ENCODE measurements around the gene SGCD.

Gene SGCD

DNA sequence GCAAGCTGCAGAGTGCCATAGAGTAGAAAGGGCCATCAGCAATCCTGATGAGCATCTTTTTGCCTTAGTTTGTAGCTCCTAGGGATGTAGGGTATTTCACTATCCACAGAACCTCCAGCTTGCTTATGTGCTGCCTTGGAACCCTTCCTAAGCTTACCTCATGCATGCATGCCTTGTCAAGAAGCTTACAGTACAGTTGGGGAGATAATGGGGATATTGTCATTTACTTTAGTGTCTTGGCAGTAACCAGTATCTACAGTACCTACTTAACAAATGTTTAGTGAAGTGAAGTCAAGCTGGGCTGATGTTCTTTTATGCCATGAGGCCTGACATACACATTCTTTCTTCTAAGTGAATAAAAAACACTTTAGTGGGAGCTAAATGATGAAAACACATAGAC, 358.5 kb downstream of the SGCD start:
- Histone ChIP-seq H2BK120ac (ENCODE audit: low read depth, low read length) (no peak overlapping the region), H3K23ac (ENCODE audit: low read depth, low read length, poor library complexity) (no peak overlapping the region), H3K27me3 (ENCODE audit: control insufficient read depth in 3 of 3, insufficient read depth in 3 of 3, low read depth in 1 of 3, low read length in 3 of 3) (peaks cover 0 to 8% (median 0%) of the 10 kb centered on the region in 3 experiments), H3K4ac (ENCODE audit: low read length) (no peak overlapping the region), H2AK5ac (ENCODE audit: low read depth, low read length) (no peak overlapping the region), H4K91ac (ENCODE audit: low read depth, low read length, poor library complexity) (no peak overlapping the region), H4K8ac (ENCODE audit: low read depth, low read length) (no peak overlapping the region), H3K4me1 (ENCODE audit: control insufficient read depth in 2 of 2, insufficient read depth in 1 of 2, low read depth in 1 of 2, low read length in 2 of 2) (peaks cover 0 to 2% of the 10 kb centered on the region in 2 donors), H2BK12ac (ENCODE audit: low read length) (no peak overlapping the region), H3K27ac (replicated peaks; ENCODE audit: low read length) (no peak overlapping the region), H2BK15ac (ENCODE audit: low read length) (no peak overlapping the region), H3K79me1 (ENCODE audit: low read depth, low read length) (no peaks in the 10 kb centered on the region), H2AFZ (ENCODE audit: low read length) (no peak overlapping the region), H2BK5ac (ENCODE audit: low read length) (no peak overlapping the region), H3K9ac (ENCODE audit: low read depth, low read length, poor library complexity) (no peak overlapping the region), H3K36me3 (replicated peaks in 1 of 2; ENCODE audit: control insufficient read depth in 2 of 2, insufficient read depth in 2 of 2, low read length in 2 of 2) (no peaks in the 10 kb centered on the region), H3K4me2 (ENCODE audit: insufficient read depth, low read length, poor library complexity, severe bottlenecking) (no peak overlapping the region), H3K4me3 (ENCODE audit: low read length in 2 of 2) (no peak overlapping the region), H3K18ac (ENCODE audit: low read length) (no peak overlapping the region), H3K9me3 (replicated peaks in 1 of 2; ENCODE audit: control insufficient read depth in 2 of 2, insufficient read depth in 1 of 2, low read depth in 1 of 2, low read length in 2 of 2) (no peaks in the 10 kb centered on the region), H3K14ac (ENCODE audit: low read length) (no peak overlapping the region)
- no peak for DNase-seq (ENCODE audit: low spot score)

DNA sequence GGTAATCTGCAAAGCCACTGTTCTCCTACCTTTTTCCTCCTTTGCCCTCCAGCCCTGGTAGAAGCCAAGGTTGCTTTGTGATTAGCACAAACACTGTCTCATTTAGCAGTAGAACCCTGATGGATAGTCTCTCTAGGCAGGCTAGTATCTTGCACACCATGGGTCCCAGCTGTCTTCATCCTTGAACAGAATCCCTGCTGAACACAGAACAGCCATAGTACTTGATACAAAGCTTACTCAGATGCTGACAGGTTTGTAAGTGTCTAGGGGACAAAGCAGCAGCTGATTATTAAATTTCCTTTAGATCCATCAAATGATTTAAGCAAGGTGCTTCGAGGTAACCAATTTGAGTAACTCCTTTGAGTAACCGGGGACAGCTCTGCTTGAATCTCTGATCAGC, 359.4 kb downstream of the SGCD start:
- no peak for DNase-seq (ENCODE audit: low spot score)
- H2BK15ac ChIP-seq (ENCODE audit: low read length): no peak overlapping the region
- H3K9ac ChIP-seq (ENCODE audit: low read depth, low read length, poor library complexity): no peak overlapping the region
- H2AFZ ChIP-seq (ENCODE audit: low read length): no peak overlapping the region
- H3K36me3 ChIP-seq (replicated peaks in 1 of 2; ENCODE audit: control insufficient read depth in 2 of 2, insufficient read depth in 2 of 2, low read length in 2 of 2): no peaks in the 10 kb centered on the region
- no peak overlapping the region for H3K4me2 ChIP-seq (ENCODE audit: insufficient read depth, low read length, poor library complexity, severe bottlenecking)
- H3K4ac ChIP-seq (ENCODE audit: low read length): no peak overlapping the region
- H3K4me3 ChIP-seq (ENCODE audit: low read length in 2 of 2): no peak overlapping the region
- peaks cover 0 to 8% (median 0%) of the 10 kb centered on the region in 3 experiments for H3K27me3 ChIP-seq (ENCODE audit: control insufficient read depth in 3 of 3, insufficient read depth in 3 of 3, low read depth in 1 of 3, low read length in 3 of 3)
- H2BK5ac ChIP-seq (ENCODE audit: low read length): no peak overlapping the region
- H3K14ac ChIP-seq (ENCODE audit: low read length): no peak overlapping the region
- H3K9me3 ChIP-seq (replicated peaks in 1 of 2; ENCODE audit: control insufficient read depth in 2 of 2, insufficient read depth in 1 of 2, low read depth in 1 of 2, low read length in 2 of 2): no peaks in the 10 kb centered on the region
- no peak overlapping the region for H2BK12ac ChIP-seq (ENCODE audit: low read length)
- H2BK120ac ChIP-seq (ENCODE audit: low read depth, low read length): no peak overlapping the region
- no peaks in the 10 kb centered on the region for H3K79me1 ChIP-seq (ENCODE audit: low read depth, low read length)
- no CpG with 5 or more reads among the region's 2 CpGs for WGBS, 2 donors (ENCODE audit: extremely low coverage in 2 of 2, insufficient read length in 2 of 2, insufficient replicate concordance in 1 of 2)
- no peak overlapping the region for H3K23ac ChIP-seq (ENCODE audit: low read depth, low read length, poor library complexity)
- no peak overlapping the region for H4K91ac ChIP-seq (ENCODE audit: low read depth, low read length, poor library complexity)
- H3K18ac ChIP-seq (ENCODE audit: low read length): no peak overlapping the region
- H2AK5ac ChIP-seq (ENCODE audit: low read depth, low read length): no peak overlapping the region
- peaks cover 0 to 2% of the 10 kb centered on the region in 2 donors for H3K4me1 ChIP-seq (ENCODE audit: control insufficient read depth in 2 of 2, insufficient read depth in 1 of 2, low read depth in 1 of 2, low read length in 2 of 2)
- no peak overlapping the region for H3K27ac ChIP-seq (replicated peaks; ENCODE audit: low read length)
- H4K8ac ChIP-seq (ENCODE audit: low read depth, low read length): no peak overlapping the region

DNA sequence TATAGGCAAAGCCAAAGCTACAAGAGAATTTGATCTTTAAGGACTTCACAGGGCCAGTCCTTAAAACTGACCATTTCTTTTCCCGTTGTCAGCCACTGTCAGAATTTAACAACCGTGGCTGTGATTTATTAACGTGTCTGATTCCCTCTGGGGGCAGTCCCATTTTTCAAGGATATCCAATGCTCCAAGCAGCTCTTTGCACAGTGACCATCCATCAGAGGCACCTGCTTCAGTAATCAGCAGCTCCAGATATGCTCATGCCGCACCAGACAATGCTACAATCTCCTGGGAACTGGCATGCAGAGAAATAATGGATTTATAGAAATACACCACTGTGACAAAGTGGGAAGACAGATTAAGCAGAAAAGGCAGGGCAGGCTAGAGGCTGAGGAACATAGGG, 359.8 kb downstream of the SGCD start:
- Histone ChIP-seq H3K27me3 (ENCODE audit: control insufficient read depth in 3 of 3, insufficient read depth in 3 of 3, low read depth in 1 of 3, low read length in 3 of 3) (peaks cover 0 to 8% (median 0%) of the 10 kb centered on the region in 3 experiments), H3K4me3 (ENCODE audit: low read length in 2 of 2) (no peak overlapping the region), H3K9ac (ENCODE audit: low read depth, low read length, poor library complexity) (no peak overlapping the region), H3K36me3 (replicated peaks in 1 of 2; ENCODE audit: control insufficient read depth in 2 of 2, insufficient read depth in 2 of 2, low read length in 2 of 2) (no peaks in the 10 kb centered on the region), H4K91ac (ENCODE audit: low read depth, low read length, poor library complexity) (no peak overlapping the region), H2BK15ac (ENCODE audit: low read length) (no peak overlapping the region), H3K27ac (replicated peaks; ENCODE audit: low read length) (no peak overlapping the region), H3K4me2 (ENCODE audit: insufficient read depth, low read length, poor library complexity, severe bottlenecking) (no peak overlapping the region), H2AFZ (ENCODE audit: low read length) (no peak overlapping the region), H3K23ac (ENCODE audit: low read depth, low read length, poor library complexity) (no peak overlapping the region), H3K79me1 (ENCODE audit: low read depth, low read length) (no peaks in the 10 kb centered on the region), H2BK120ac (ENCODE audit: low read depth, low read length) (no peak overlapping the region), H3K14ac (ENCODE audit: low read length) (no peak overlapping the region), H2BK12ac (ENCODE audit: low read length) (no peak overlapping the region), H3K18ac (ENCODE audit: low read length) (no peak overlapping the region), H3K4me1 (ENCODE audit: control insufficient read depth in 2 of 2, insufficient read depth in 1 of 2, low read depth in 1 of 2, low read length in 2 of 2) (peaks cover 0 to 2% of the 10 kb centered on the region in 2 donors), H2BK5ac (ENCODE audit: low read length) (no peak overlapping the region), H2AK5ac (ENCODE audit: low read depth, low read length) (no peak overlapping the region), H3K9me3 (replicated peaks in 1 of 2; ENCODE audit: control insufficient read depth in 2 of 2, insufficient read depth in 1 of 2, low read depth in 1 of 2, low read length in 2 of 2) (no peaks in the 10 kb centered on the region), H3K4ac (ENCODE audit: low read length) (no peak overlapping the region), H4K8ac (ENCODE audit: low read depth, low read length) (no peak overlapping the region)
- no peak for DNase-seq (ENCODE audit: low spot score)
- WGBS, 2 donors (ENCODE audit: extremely low coverage in 2 of 2, insufficient read length in 2 of 2, insufficient replicate concordance in 1 of 2): no CpG with 5 or more reads among the region's 4 CpGs

DNA sequence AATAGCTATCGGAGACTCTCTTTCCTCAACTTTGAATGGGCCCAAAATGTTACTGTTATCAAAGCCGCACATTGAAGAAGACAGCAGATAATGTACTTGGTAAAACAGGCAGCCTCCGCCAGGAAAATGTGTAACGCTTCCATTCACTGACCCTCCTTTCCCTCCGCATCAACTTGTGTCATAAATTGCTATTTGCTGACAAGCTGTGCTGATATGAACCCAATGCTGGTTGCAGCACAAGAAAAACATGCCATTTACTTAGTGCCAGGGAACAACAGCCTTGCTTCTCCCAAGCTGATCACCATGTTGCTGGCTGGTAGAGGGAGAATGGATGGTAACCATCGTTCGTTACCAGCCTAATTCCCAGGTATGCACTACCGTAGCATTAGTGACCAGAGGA, 360.6 kb downstream of the SGCD start:
- Histone ChIP-seq H2BK5ac (ENCODE audit: low read length) (no peak overlapping the region), H3K23ac (ENCODE audit: low read depth, low read length, poor library complexity) (no peak overlapping the region), H3K27me3 (ENCODE audit: control insufficient read depth in 3 of 3, insufficient read depth in 3 of 3, low read depth in 1 of 3, low read length in 3 of 3) (peaks cover 0 to 8% (median 0%) of the 10 kb centered on the region in 3 experiments), H2AFZ (ENCODE audit: low read length) (no peak overlapping the region), H3K4me2 (ENCODE audit: insufficient read depth, low read length, poor library complexity, severe bottlenecking) (no peak overlapping the region), H3K4me1 (ENCODE audit: control insufficient read depth in 2 of 2, insufficient read depth in 1 of 2, low read depth in 1 of 2, low read length in 2 of 2) (peaks cover 0 to 2% of the 10 kb centered on the region in 2 donors), H3K79me1 (ENCODE audit: low read depth, low read length) (no peaks in the 10 kb centered on the region), H2BK15ac (ENCODE audit: low read length) (no peak overlapping the region), H3K36me3 (replicated peaks in 1 of 2; ENCODE audit: control insufficient read depth in 2 of 2, insufficient read depth in 2 of 2, low read length in 2 of 2) (no peaks in the 10 kb centered on the region), H2BK12ac (ENCODE audit: low read length) (no peak overlapping the region), H3K4me3 (ENCODE audit: low read length in 2 of 2) (no peak overlapping the region), H3K18ac (ENCODE audit: low read length) (no peak overlapping the region), H3K9me3 (replicated peaks in 1 of 2; ENCODE audit: control insufficient read depth in 2 of 2, insufficient read depth in 1 of 2, low read depth in 1 of 2, low read length in 2 of 2) (no peaks in the 10 kb centered on the region), H2BK120ac (ENCODE audit: low read depth, low read length) (no peak overlapping the region), H4K91ac (ENCODE audit: low read depth, low read length, poor library complexity) (no peak overlapping the region), H3K14ac (ENCODE audit: low read length) (no peak overlapping the region), H2AK5ac (ENCODE audit: low read depth, low read length) (no peak overlapping the region), H3K4ac (ENCODE audit: low read length) (no peak overlapping the region), H3K9ac (ENCODE audit: low read depth, low read length, poor library complexity) (no peak overlapping the region), H4K8ac (ENCODE audit: low read depth, low read length) (no peak overlapping the region), H3K27ac (replicated peaks; ENCODE audit: low read length) (no peak overlapping the region)
- DNase-seq (ENCODE audit: low spot score): no peak
- no CpG with 5 or more reads among the region's 8 CpGs for WGBS, 2 donors (ENCODE audit: extremely low coverage in 2 of 2, insufficient read length in 2 of 2, insufficient replicate concordance in 1 of 2)

Measured in neuronal stem cell (in vitro differentiated cells).